Right cardiac atrium (tissue), 5 donors: Measurements from ENCODE around the gene SNCAIP. TPM values are rescaled to one million over a fixed set of nuclear protein-coding genes. Genes with fewer than 3 reads are reported as not detected.

Experiments
- ATAC-seq, 2 donors: fragments of 200-7000 bp; cut with Tn5 transposase; one replicate each; pipeline versions ENCODE4 v1.8.0 to v1.9.1; 2020; ENCODE audit warnings: moderate library complexity in 2 of 2, mild to moderate bottlenecking in 1 of 2
- DNase-seq, 3 donors: peaks; one replicate each; pipeline ENCODE4 v3.0.0-alpha.2; 2020
- H3K27ac ChIP-seq: one replicate; pipeline ENCODE4 v1.5.1; 2013; ENCODE audit warnings: mild to moderate bottlenecking, low read length, control low read depth, moderate library complexity
- H3K27me3 ChIP-seq: one replicate; pipeline ENCODE4 v1.6.1; 2013; ENCODE audit not compliant: control insufficient read depth, insufficient read depth
- H3K4me1 ChIP-seq: one replicate; pipeline ENCODE4 v1.6.1; 2013; ENCODE audit warnings: low read length; ENCODE audit not compliant: control insufficient read depth, insufficient read depth
- H3K4me3 ChIP-seq: one replicate; pipeline ENCODE4 v1.5.1; 2013; ENCODE audit warnings: low read length, control low read depth
- H3K9me3 ChIP-seq: one replicate; pipeline ENCODE4 v1.6.1; 2013; ENCODE audit warnings: low read length; ENCODE audit not compliant: control insufficient read depth
- WGBS: extraction: QIAGEN DNeasy Blood & Tissue Kit; methylation state at CpG from one replicate; pipeline ENCODE4 v1.1.7; 2013; 5-methylcytosine and 5-hydroxymethylcytosine counted together
- intact Hi-C, 4 donors: fragments of 100-400 bp; cut with DNase I; formaldehyde crosslinking; loops; one replicate each; pipeline versions ENCODE4 v1.11.0 to v1.14.0; 2022 to 2023
- polyA plus RNA-seq: library from polyadenylated mRNA; stranded (reverse); fragments of 200-250 nt; gene quantifications from one replicate; pipeline ENCODE4 v1.2.3, GENCODE V29; 2013
- total RNA-seq, 4 donors: library from RNA; stranded (reverse); fragmentation: NEBNext Ultra II Directional; extraction: Animal tissue kit (Norgen Biotek cat#: 25700); gene quantifications; one replicate each; pipeline ENCODE4 v1.2.1, GENCODE V29; 2021
- donor health status: healthy with polysubstance abuse.
- donor health status: DM: no; HTN: yes; CAD: no.
- donor health status: DM: no; HTN: no; CAD: no.
- donor health status: DM: no; HTN: yes; CAD: no; lungs with severe emphysema.
- donor health status: DM: yes; HTN: yes; CAD: no.

The SNCAIP gene
- total and polyA plus RNA-seq, 5 donors = 1.2 to 3.9 (median 2.1) TPM

- intact Hi-C loops = no loop called here
- Histone ChIP-seq H3K27me3 (no peaks in the 10 kb centered on the region), H3K4me3 (no peak overlapping the region), H3K4me1 (no peaks in the 10 kb centered on the region), H3K27ac (no peak overlapping the region), H3K9me3 (no peaks in the 10 kb centered on the region)
- no peak for DNase-seq
- WGBS = 91% methylated on average over 7 of the region's 7 CpGs
- ATAC-seq = no peak
These were observed 117.7 kb downstream of the SNCAIP start for GRCh38 chr5:122429545-122430318.

GRCh38 chr5:122430319-122430586 is 118.2 kb downstream of the SNCAIP start:
- intact Hi-C loops = no loop called here
- no peaks in the 10 kb centered on the region for H3K9me3 ChIP-seq
- DNase-seq (no peak), ATAC-seq (no peak)
- no peaks in the 10 kb centered on the region for H3K4me1 ChIP-seq
- no peak overlapping the region for H3K27ac ChIP-seq
- WGBS = 95% methylated on average over 2 of the region's 2 CpGs
- no peak overlapping the region for H3K4me3 ChIP-seq
- no peaks in the 10 kb centered on the region for H3K27me3 ChIP-seq

GRCh38 chr5:122431298-122431697 is 119.3 kb downstream of the SNCAIP start:
- Histone ChIP-seq H3K4me3 (no peak overlapping the region), H3K9me3 (no peaks in the 10 kb centered on the region), H3K4me1 (no peaks in the 10 kb centered on the region), H3K27ac (no peak overlapping the region), H3K27me3 (no peaks in the 10 kb centered on the region)
- ATAC-seq = no peak
- 96% methylated on average over 1 of the region's 1 CpG for WGBS
- DNase-seq = no peak
- intact Hi-C loops = no loop called here

GRCh38 chr5:122434205-122434970 is 122.4 kb downstream of the SNCAIP start:
- no peaks in the 10 kb centered on the region for H3K4me1 ChIP-seq
- H3K4me3 ChIP-seq = no peak overlapping the region
- DNase-seq (no peak), ATAC-seq (no peak)
- H3K27ac ChIP-seq = no peak overlapping the region
- H3K27me3 ChIP-seq = no peaks in the 10 kb centered on the region
- no peaks in the 10 kb centered on the region for H3K9me3 ChIP-seq
- intact Hi-C loops = no loop called here
- WGBS = 72% methylated on average over 5 of the region's 5 CpGs

- DNase-seq = no peak
- Histone ChIP-seq H3K4me1 (no peaks in the 10 kb centered on the region), H3K4me3 (no peak overlapping the region), H3K27ac (no peak overlapping the region), H3K27me3 (no peaks in the 10 kb centered on the region), H3K9me3 (no peaks in the 10 kb centered on the region)
- intact Hi-C loops = no loop called here
- 89% methylated on average over 4 of the region's 4 CpGs for WGBS
- no peak for ATAC-seq
These were observed 123.2 kb downstream of the SNCAIP start for GRCh38 chr5:122435234-122435633.

- no peak overlapping the region for H3K27ac ChIP-seq
- WGBS = 91% methylated on average over 3 of the region's 3 CpGs
These were observed 123.7 kb downstream of the SNCAIP start for GRCh38 chr5:122435761-122436160.

GRCh38 chr5:122436615-122437014 is 124.6 kb downstream of the SNCAIP start:
- Histone ChIP-seq H3K27me3 (no peaks in the 10 kb centered on the region), H3K4me3 (no peak overlapping the region), H3K27ac (no peak overlapping the region), H3K9me3 (no peaks in the 10 kb centered on the region), H3K4me1 (no peaks in the 10 kb centered on the region)
- DNase-seq = no peak
- no peak for ATAC-seq
- intact Hi-C loops = no loop called here

More at GRCh38 chr5:122435761-122436160, 123.7 kb downstream of the SNCAIP start:
- no peak overlapping the region for H3K4me3 ChIP-seq
- no peak for ATAC-seq
- intact Hi-C loops = no loop called here
- DNase-seq = no peak
- H3K27me3 ChIP-seq = no peaks in the 10 kb centered on the region
- no peaks in the 10 kb centered on the region for H3K4me1 ChIP-seq
- H3K9me3 ChIP-seq = no peaks in the 10 kb centered on the region

GRCh38 chr5:122439645-122440044 is 127.6 kb downstream of the SNCAIP start:
- H3K9me3 ChIP-seq = no peaks in the 10 kb centered on the region
- no peaks in the 10 kb centered on the region for H3K4me1 ChIP-seq
- H3K4me3 ChIP-seq = no peak overlapping the region
- no peaks in the 10 kb centered on the region for H3K27me3 ChIP-seq
- intact Hi-C loops = no loop called here
- no peak for DNase-seq
- WGBS = 89% methylated on average over 1 of the region's 1 CpG
- no peak overlapping the region for H3K27ac ChIP-seq
- no peak for ATAC-seq

- H3K4me3 ChIP-seq = no peak overlapping the region
- intact Hi-C loops = no loop called here
- no peak for DNase-seq
- H3K27me3 ChIP-seq = no peaks in the 10 kb centered on the region
- H3K9me3 ChIP-seq = no peaks in the 10 kb centered on the region
- no peaks in the 10 kb centered on the region for H3K4me1 ChIP-seq
- H3K27ac ChIP-seq = no peak overlapping the region
- 63% methylated on average over 1 of the region's 1 CpG for WGBS
- peak in 1 of 2 donors; percentile 40 for ATAC-seq
These were observed 130.9 kb downstream of the SNCAIP start for GRCh38 chr5:122442938-122443337.

GRCh38 chr5:122444411-122444810 is 132.4 kb downstream of the SNCAIP start:
- H3K9me3 ChIP-seq = no peaks in the 10 kb centered on the region
- no peak overlapping the region for H3K27ac ChIP-seq
- H3K4me1 ChIP-seq = no peaks in the 10 kb centered on the region
- DNase-seq (no peak), ATAC-seq (no peak)
- WGBS = 97% methylated on average over 5 of the region's 5 CpGs
- no peaks in the 10 kb centered on the region for H3K27me3 ChIP-seq
- intact Hi-C loops = no loop called here
- no peak overlapping the region for H3K4me3 ChIP-seq

- no peaks in the 10 kb centered on the region for H3K4me1 ChIP-seq
- intact Hi-C loops = no loop called here
- WGBS = 68% methylated on average over 1 of the region's 1 CpG
- no peaks in the 10 kb centered on the region for H3K9me3 ChIP-seq
- DNase-seq (no peak), ATAC-seq (no peak)
- no peaks in the 10 kb centered on the region for H3K27me3 ChIP-seq
- H3K4me3 ChIP-seq = no peak overlapping the region
- H3K27ac ChIP-seq = no peak overlapping the region
These were observed 133.0 kb downstream of the SNCAIP start for GRCh38 chr5:122445070-122445469.
